IMR-90 (cell line): ENCODE measurements around the gene PRCP. TPM values are rescaled to one million over a fixed set of nuclear protein-coding genes. Genes with fewer than 3 reads are reported as not detected.

Experiments used
- ATAC-seq: fragments of 200-7000 bp; cut with Tn5 transposase; 2 replicates; pipeline ENCODE4 v1.9.1; 2020; ENCODE audit warnings: low read depth, mild to moderate bottlenecking, moderate library complexity
- BruUV-seq: library from RNA; stranded (reverse); fragments of 400-500 nt; replicated peaks from 2 replicates; lab custom pipeline; 2021; lab: Mats Ljungman, UMichigan
- CTCF ChIA-PET: fragments of 300-600 bp; formaldehyde crosslinking; extraction: SDS; loops from one replicate; lab custom pipeline; 2021; ENCODE audit warnings: antibody characterized with exemption; lab: Yijun Ruan, JAX
- POLR2A ChIA-PET: fragments of 300-600 bp; sonication (Branson Sonifier 250); formaldehyde crosslinking; loops from one replicate; lab custom pipeline; 2022; ENCODE audit warnings: antibody characterized with exemption; ENCODE audit not compliant: unreplicated experiment; lab: Charles Lee
- DNase-seq: peaks from one replicate; pipeline ENCODE4 v3.0.0; 2013
- H2AFZ ChIP-seq: replicated peaks from 2 replicates; pipeline ENCODE3; 2013; ENCODE audit warnings: low read length, mild to moderate bottlenecking; ENCODE audit not compliant: poor library complexity
- H2AK5ac ChIP-seq: 2 replicates; pipeline ENCODE4 v1.6.1; 2013; ENCODE audit warnings: low read depth, low read length, inconsistent platforms
- H2AK9ac ChIP-seq: replicated peaks from 2 replicates; pipeline ENCODE3; 2013; ENCODE audit warnings: mild to moderate bottlenecking, low read depth, low read length, moderate library complexity; ENCODE audit not compliant: poor library complexity
- H2BK120ac ChIP-seq: 2 replicates; pipeline ENCODE4 v1.6.1; 2013; ENCODE audit warnings: low read depth, low read length, inconsistent platforms
- H2BK15ac ChIP-seq: 3 replicates; pipeline ENCODE4 v1.6.1; 2013; ENCODE audit warnings: low read depth, low read length, inconsistent platforms
- H2BK20ac ChIP-seq: 2 replicates; pipeline ENCODE4 v1.6.1; 2013; ENCODE audit warnings: low read depth, mild to moderate bottlenecking, inconsistent platforms, low read length, moderate library complexity
- H2BK5ac ChIP-seq: 2 replicates; pipeline ENCODE4 v1.6.1; 2013; ENCODE audit warnings: mild to moderate bottlenecking, low read depth, low read length, inconsistent platforms; ENCODE audit not compliant: poor library complexity, severe bottlenecking
- H3K14ac ChIP-seq: replicated peaks from 2 replicates; pipeline ENCODE4 v1.6.1; 2013; ENCODE audit warnings: low read depth, low read length, inconsistent platforms
- H3K18ac ChIP-seq: 2 replicates; pipeline ENCODE4 v1.6.1; 2013; ENCODE audit warnings: low read depth, low read length, control low read depth
- H3K23ac ChIP-seq: 2 replicates; pipeline ENCODE4 v1.6.1; 2013; ENCODE audit warnings: low read depth, low read length, inconsistent platforms
- H3K27ac ChIP-seq: 2 replicates; pipeline ENCODE4 v1.5.1; 2013; ENCODE audit warnings: mild to moderate bottlenecking, control low read depth, low read length; ENCODE audit not compliant: insufficient read depth
- H3K27me3 ChIP-seq: 2 replicates; pipeline ENCODE4 v1.6.1; 2013; ENCODE audit warnings: low read length; ENCODE audit not compliant: control insufficient read depth, insufficient read depth
- H3K36me3 ChIP-seq: 2 replicates; pipeline ENCODE4 v1.6.1; 2013; ENCODE audit warnings: low read length, mixed read lengths; ENCODE audit not compliant: control insufficient read depth, insufficient read depth
- H3K4ac ChIP-seq: 2 replicates; pipeline ENCODE4 v1.6.1; 2013; ENCODE audit warnings: low read depth, low read length, inconsistent platforms
- H3K4me1 ChIP-seq: 2 replicates; pipeline ENCODE4 v1.6.1; 2013; ENCODE audit warnings: low read length, mixed read lengths; ENCODE audit not compliant: control insufficient read depth, insufficient read depth
- H3K4me2 ChIP-seq: 2 replicates; pipeline ENCODE4 v1.6.1; 2013; ENCODE audit warnings: low read depth, mild to moderate bottlenecking, control low read depth, low read length, moderate library complexity
- H3K4me3 ChIP-seq: 2 replicates; pipeline ENCODE4 v1.5.1; 2013; ENCODE audit warnings: low read depth, mild to moderate bottlenecking, control low read depth, low read length, moderate library complexity; ENCODE audit not compliant: insufficient read depth
- H3K56ac ChIP-seq: 2 replicates; pipeline ENCODE4 v1.6.1; 2013; ENCODE audit warnings: low read length, inconsistent platforms; ENCODE audit not compliant: insufficient read depth; ENCODE audit errors: extremely low read depth
- H3K79me1 ChIP-seq, 2 experiments: 2 replicates each; pipeline ENCODE4 v1.6.1; 2013; ENCODE audit warnings: low read length in 2 of 2, inconsistent platforms in 1 of 2, low read depth in 1 of 2
- H3K9ac ChIP-seq: 2 replicates; pipeline ENCODE4 v1.6.1; 2013; ENCODE audit warnings: low read depth, low read length, control low read depth
- H3K9me1 ChIP-seq: 2 replicates; pipeline ENCODE4 v1.6.1; 2013; ENCODE audit warnings: low read length, inconsistent platforms; ENCODE audit not compliant: insufficient read depth
- H3K9me3 ChIP-seq: 2 replicates; pipeline ENCODE4 v1.6.1; 2013; ENCODE audit warnings: low read length; ENCODE audit not compliant: control insufficient read depth, insufficient read depth
- H4K20me1 ChIP-seq: 2 replicates; pipeline ENCODE4 v1.6.1; 2013; ENCODE audit warnings: low read length, inconsistent platforms; ENCODE audit not compliant: insufficient read depth
- H4K5ac ChIP-seq: 2 replicates; pipeline ENCODE4 v1.6.1; 2013; ENCODE audit warnings: mild to moderate bottlenecking, low read depth, low read length, control low read depth
- H4K8ac ChIP-seq, 2 experiments: 2 replicates each; pipeline ENCODE4 v1.6.1; 2013; ENCODE audit warnings: low read depth in 2 of 2, low read length in 2 of 2, control low read depth in 1 of 2, inconsistent platforms in 1 of 2
- H4K91ac ChIP-seq: 2 replicates; pipeline ENCODE4 v1.6.1; 2013; ENCODE audit warnings: low read depth, low read length, inconsistent platforms; ENCODE audit not compliant: insufficient read depth
- MAFK ChIP-seq: IDR thresholded peaks from 2 replicates; pipeline ENCODE4 v1.6.1; 2012; ENCODE audit warnings: low read depth, low read length, improper control_type of control experiment
- NFE2L2 ChIP-seq: fragments of 150-350 bp; IDR thresholded peaks from 2 replicates; pipeline ENCODE4 v1.6.1; 2016; ENCODE audit warnings: low read depth, mild to moderate bottlenecking, low read length
- WGBS, 2 experiments: methylation state at CpG; one replicate each; pipeline versions ENCODE4 v1.1.5 to v1.1.7; 2013; ENCODE audit warnings: missing lambda C conversion rate in 2 of 2; ENCODE audit not compliant: insufficient read length in 1 of 2; ENCODE audit errors: extremely low coverage in 2 of 2; 5-methylcytosine and 5-hydroxymethylcytosine counted together
- dilution Hi-C: fragments of 300-500 bp; cut with HindIII; formaldehyde crosslinking; loops from one replicate; pipeline ENCODE4 v1.14.3; 2018; ENCODE audit warnings: low sequenced_read_pairs; ENCODE audit not compliant: unreplicated experiment
- in situ Hi-C: fragments of 300-500 bp; cut with MboI; formaldehyde crosslinking; loops from 3 replicates; pipeline ENCODE4 v1.14.3; 2019; ENCODE audit warnings: low sequenced_read_pairs, inconsistent platforms, mixed read lengths
- intact Hi-C: fragments of 100-400 bp; cut with micrococcal nuclease; formaldehyde crosslinking; loops from 2 replicates; pipeline ENCODE4 v1.10.0; 2022
- polyA plus RNA-seq, 3 experiments: library from polyadenylated mRNA; depleted of rRNA; stranded (reverse); fragments of >200 nt; gene quantifications; 2 replicates each; pipeline ENCODE4 v1.2.3, GENCODE V29; 2012; ENCODE audit warnings: low replicate concordance in 1 of 3
- total RNA-seq: library from RNA; depleted of rRNA; stranded (reverse); fragments of >200 nt; gene quantifications from 2 replicates; pipeline ENCODE4 v1.2.3, GENCODE V29; 2012

The PRCP gene
- total and polyA plus RNA-seq, 2 of the 4 experiments (the other 2 are of a cell fraction) = 31.7 to 64.9 TPM

GRCh38 chr11:82823647-82824619, 76.3 kb downstream of the PRCP start:
- ChIA-PET CTCF (interaction anchor here (0.6 kb wide), 2 partner anchors 10 to 408 kb away, joined by 3 to 4 read pairs; no protein-coding TSS in a partner anchor), POLR2A (no interaction called here)
- dilution Hi-C loops = no loop called here
- H2AK5ac ChIP-seq = no peak overlapping the region
- no peaks in the 10 kb centered on the region for H3K79me1 ChIP-seq
- H2BK5ac ChIP-seq = no peak overlapping the region
- no peak overlapping the region for H3K4me2 ChIP-seq
- in situ Hi-C loops = no loop called here
- TF ChIP-seq MAFK = peak; percentile 92
- TF ChIP-seq NFE2L2 = no peak
- no peak overlapping the region for H3K23ac ChIP-seq
- no peaks in the 10 kb centered on the region for H3K9me3 ChIP-seq
- no peak overlapping the region for H4K8ac ChIP-seq
- no peak overlapping the region for H3K14ac ChIP-seq
- no peak overlapping the region for H3K56ac ChIP-seq
- H3K27ac ChIP-seq = no peak overlapping the region
- DNase-seq (no peak), ATAC-seq (no peak)
- no peaks in the 10 kb centered on the region for H3K9me1 ChIP-seq
- H4K20me1 ChIP-seq = no peaks in the 10 kb centered on the region
- H2AK9ac ChIP-seq = no peak overlapping the region
- H3K18ac ChIP-seq = no peak overlapping the region
- H3K4me3 ChIP-seq = no peak overlapping the region
- no peak overlapping the region for H2BK15ac ChIP-seq
- no peak overlapping the region for H4K5ac ChIP-seq
- no peak overlapping the region for H3K9ac ChIP-seq
- no peaks in the 10 kb centered on the region for H3K4me1 ChIP-seq
- H4K91ac ChIP-seq = no peak overlapping the region
- no peak overlapping the region for H2AFZ ChIP-seq
- H3K27me3 ChIP-seq = no peaks in the 10 kb centered on the region
- no peak overlapping the region for H2BK120ac ChIP-seq
- peaks cover 2% of the 10 kb centered on the region; the same call in 1 of the 2 replicates for H3K36me3 ChIP-seq
- H2BK20ac ChIP-seq = no peak overlapping the region
- BruUV-seq = no TSS peak
- intact Hi-C loops = no loop called here
- no peak overlapping the region for H3K4ac ChIP-seq
- WGBS, 2 experiments = 67% methylated on average over 1 of the region's 2 CpGs; no CpG with 5 or more reads in 1 of the 2 experiments
